HG02970 (cell line): ENCODE data around the gene ATP6V0B.

ENCODE experiments used
- ATAC-seq: cut with Tn5 transposase; IDR thresholded peaks from one replicate; pipeline ENCODE4 v1.9.1; 2021; ENCODE audit warnings: mild to moderate bottlenecking, moderate library complexity, moderate number of reproducible peaks; ENCODE audit not compliant: unreplicated experiment, low FRiP score

The ATP6V0B gene

DNA sequence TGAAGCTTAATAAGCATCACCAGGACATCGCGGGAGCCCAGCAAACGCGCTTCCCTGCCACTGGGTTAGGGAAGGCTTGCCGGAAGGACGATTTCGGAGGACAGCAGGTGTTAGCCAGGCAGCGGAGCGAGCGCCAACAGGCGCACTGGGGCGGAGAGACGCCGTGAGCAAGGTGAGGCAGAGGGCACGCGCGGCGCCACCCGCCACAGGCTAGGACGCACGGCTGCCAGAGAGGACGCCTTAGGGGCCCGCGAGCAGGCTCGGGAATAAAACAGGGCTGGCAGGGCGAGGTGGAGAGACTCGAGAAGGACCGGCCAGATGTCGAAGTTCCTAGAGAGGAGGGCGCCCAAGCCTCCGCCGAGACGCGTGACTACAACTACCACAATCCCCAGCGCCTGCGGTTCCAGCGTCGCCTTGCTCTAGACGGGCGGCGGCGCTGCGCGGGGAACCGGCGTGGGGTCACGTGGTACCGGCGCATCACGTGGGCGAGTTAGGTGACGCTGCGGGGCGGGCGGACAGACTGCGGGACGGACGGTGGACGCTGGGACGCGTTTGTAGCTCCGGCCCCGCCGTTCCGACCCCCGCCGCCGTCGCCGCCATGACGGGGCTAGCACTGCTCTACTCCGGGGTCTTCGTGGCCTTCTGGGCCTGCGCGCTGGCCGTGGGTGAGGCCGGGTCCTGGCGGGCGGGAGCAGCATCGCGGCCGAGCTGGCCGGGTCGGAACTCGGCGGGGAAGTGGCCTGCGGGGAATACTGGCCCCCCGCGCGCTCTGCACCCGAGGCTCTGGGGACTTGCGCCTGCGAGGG, at the start of gene ATP6V0B:
Gene ATP6V0B (plus strand): TSS at position 518 of the 806 bp plus-strand sequence. CDS start 81 bp downstream, at position 599.
- peak; percentile 76 for ATAC-seq

DNA sequence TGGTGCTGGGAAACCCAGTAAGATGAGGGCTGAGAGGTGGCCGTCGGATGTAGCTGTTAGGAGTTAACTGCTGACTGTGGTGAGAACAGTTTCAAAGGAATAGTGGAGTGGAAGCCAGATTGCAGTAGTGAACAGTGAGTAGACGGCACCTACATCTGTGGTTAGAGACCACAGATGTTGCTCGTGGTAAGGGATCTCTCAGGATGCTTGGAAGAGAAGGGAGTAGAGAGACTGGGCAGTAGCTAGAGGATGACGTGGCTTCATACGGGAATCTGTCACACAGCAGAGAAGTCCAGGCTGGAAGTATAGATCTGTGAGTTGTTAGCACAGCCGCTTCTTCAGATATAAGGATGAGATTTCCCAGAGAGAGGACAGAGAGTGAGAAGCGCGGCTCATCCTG, 48.9 kb upstream of the ATP6V0B start:
- no peak for ATAC-seq

DNA sequence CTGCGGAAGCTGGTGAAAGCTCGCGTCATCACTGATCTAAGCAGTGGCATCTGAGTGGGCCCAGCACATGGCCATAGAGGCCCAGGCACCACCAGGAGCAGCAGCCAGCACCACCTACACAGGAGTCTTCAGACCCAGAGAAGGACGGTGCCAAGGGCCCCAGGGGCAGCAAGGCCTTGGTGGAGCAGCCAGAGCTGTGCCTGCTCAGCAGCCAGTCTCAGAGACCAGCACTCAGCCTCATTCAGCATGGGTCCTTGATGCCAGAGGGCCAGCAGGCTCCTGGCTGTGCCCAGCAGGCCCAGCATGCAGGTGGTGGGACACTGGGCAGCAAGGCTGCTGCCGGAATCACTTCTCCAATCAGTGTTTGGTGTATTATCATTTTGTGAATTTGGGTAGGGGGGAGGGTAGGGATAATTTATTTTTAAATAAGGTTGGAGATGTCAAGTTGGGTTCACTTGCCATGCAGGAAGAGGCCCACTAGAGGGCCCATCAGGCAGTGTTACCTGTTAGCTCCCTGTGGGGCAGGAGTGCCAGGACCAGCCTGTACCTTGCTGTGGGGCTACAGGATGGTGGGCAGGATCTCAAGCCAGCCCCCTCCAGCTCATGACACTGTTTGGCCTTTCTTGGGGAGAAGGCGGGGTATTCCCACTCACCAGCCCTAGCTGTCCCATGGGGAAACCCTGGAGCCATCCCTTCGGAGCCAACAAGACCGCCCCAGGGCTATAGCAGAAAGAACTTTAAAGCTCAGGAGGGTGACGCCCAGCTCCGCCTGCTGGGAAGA, 44.4 kb upstream of the ATP6V0B start:
- no peak for ATAC-seq

DNA sequence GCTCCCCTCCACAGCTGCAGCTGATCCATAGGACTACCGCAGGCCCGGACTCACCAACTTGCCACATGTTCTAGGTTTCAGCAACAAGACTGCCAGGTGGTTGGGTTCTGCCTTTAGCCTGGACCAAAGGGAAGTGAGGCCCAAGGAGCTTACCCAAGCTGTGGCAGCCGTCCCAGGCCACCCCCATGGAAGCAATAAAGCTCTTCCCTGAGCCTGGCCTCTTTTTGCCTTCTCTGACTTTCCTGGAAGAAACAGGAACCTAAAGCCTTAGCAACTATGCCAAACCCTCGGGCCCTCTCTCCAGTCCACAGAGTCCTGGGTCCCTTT, 43.8 kb upstream of the ATP6V0B start:
- no peak for ATAC-seq

DNA sequence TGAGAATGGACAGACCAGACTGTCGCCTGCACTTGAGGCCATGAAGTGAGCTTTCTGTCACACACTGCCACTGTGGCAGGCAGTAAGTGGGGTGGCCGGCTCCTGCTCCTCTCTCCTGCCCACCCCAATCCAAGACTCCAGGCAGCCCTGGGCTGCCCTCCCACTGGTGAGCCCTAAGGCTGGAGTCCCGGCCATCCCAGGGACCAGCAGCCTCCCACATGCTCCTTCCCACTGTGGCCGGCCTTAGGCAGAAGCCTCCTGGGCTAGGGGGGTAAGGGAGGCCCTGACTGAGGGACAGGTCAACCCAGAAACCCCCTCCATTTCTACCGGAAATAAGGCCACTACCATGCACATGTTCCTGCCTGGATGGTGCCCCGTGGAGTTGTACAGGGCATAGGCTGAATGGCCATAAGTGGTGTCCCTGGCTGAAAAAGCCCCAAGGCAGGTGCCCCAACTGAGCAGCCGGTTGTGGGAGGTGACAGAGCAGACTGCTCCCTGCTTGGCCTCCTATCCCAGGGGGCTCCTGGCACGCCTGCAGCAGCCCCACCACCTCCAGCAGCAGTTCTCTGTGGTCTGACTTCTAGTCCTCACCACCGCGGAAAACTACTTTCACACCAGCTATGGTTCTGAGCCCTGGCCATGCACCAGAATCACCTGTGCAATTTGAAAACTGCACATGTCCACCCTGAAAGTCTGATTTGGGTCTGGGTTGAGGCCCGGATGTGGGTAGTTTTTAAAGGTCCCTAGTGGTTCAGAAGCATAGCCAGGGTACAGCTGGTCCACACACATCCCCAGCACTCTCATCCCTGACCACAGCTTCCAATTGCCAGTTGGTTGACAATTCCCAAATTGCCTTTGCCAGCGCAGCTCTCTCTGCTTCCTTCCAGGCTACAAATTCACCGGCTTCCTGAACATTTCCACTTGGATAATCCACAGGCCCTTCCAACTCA, 42.8 kb upstream of the ATP6V0B start:
- no peak for ATAC-seq

DNA sequence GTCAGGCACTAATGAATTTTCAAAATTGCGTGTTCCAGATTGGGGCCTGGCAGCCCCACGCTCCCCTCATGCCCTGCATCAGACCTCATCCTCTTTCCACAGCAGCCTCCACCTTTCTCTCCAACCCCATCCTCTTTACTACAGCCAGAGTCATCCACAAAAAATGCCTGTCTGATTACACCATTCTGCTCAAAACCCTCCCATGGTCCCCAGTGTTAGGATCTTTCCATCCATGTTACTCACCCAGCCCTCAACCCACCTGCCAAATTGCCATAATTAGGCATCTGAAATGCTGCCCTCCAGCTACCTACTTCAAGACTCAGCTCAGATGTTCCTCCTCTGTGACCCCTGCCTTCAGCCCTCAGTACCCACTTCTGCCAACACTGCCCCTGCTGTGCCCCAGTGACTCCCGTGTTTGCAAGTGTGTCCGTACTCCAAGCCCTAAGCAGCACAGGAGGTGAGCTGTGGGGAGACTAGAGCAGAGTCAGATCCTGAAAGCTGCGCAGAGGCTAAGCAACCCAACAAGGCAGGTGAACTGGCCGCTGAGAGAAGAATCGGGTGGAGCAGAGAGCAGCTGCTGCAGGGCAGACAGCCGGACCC, 41.9 kb upstream of the ATP6V0B start:
- no peak for ATAC-seq

DNA sequence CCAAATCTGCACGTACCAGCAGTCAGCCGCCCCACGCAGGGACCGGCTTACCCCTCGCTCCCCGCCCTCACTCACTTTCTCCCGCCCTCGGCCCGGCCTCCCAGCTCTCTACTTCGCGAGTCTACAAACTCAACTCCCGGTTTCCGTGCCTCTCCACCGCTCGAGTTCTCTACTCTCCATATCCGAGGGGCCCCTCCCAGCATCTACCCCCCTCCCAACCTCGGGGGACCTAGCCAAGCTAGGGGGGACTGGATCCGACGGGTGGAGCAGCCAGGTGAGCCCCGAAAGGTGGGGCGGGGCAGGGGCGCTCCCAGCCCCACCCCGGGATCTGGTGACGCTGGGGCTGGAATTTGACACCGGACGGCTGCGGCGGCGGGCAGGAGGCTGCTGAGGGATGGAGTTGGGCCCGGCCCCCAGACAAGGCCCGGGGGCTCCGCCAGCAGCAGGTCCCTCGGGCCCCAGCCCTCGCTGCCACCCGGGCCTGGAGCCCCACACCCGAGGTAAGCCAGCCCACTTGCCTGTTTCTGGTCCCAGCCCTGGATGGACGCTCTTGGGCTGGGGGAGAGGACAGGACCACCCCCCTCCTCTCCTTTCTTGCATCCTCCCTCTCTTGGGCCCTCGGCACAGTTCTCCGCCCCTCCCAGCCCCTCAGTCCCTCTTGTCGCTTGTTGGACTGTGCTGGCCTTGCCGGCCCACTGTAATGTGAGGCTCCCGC, 41.2 kb upstream of the ATP6V0B start, which contains the start of gene ARTN:
Gene ARTN (plus strand): TSS at position 416 of the 715 bp plus-strand sequence. CDS start 1,856 bp downstream, outside the sequence.
- ATAC-seq, result no peak

DNA sequence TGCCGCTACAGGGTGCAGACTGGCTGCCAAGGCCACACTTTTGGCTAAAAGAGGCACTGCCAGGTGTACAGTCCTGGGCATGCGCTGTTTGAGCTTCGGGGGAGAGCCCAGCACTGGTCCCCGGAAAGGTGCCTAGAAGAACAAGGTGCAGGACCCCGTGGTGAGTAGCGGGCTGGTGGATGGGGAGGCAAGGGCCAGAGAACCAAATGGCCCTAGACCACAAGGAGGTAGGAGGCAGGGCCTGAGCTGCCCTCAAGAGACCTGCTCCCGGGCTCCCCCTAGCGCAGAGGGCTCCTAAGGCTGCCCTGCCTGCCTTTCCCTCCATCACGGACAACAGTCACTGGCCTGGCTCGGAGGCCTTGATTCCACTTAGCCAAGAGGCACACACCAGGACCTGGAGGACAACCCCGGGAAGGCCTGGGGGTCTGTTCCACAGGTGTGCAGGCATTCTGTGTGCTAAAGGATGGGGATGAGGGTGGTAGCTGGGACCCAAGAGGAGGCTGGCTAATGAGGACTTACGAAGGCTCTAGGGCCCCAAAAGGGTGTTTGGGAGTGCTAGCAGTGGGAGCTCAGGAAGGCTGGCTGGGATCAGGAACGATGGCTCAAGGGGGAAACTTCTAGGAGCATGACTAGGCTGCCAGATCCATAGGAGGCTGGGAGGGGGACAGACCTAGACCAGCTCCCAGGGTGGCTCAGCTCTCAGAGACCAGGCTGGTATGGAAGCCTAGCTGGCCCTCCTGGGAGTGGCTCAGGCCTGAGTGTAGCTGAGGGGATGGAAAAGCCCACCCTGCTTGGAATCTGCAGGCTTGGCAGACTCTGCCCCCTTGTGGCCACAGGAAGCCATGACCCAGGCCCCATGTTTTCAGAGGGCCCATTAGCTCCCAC, 40.4 kb upstream of the ATP6V0B start:
- no peak for ATAC-seq

DNA sequence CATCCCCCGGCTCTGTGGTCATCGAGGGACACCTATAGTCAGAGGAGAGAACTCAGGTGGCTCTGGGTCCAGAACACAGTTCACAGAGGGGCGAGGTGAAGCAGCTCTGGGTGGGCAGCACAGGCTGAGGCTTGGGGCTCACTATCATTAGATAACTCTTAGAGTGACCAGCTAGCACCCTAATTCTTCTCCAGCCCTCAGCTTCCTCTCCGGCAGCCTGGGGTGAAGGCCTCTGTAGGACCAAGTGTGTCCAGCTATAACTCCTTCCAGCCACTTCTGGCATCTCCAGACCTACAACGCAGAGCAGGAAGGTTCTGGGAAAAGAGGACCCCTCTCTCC, 39.8 kb upstream of the ATP6V0B start:
- no peak for ATAC-seq

DNA sequence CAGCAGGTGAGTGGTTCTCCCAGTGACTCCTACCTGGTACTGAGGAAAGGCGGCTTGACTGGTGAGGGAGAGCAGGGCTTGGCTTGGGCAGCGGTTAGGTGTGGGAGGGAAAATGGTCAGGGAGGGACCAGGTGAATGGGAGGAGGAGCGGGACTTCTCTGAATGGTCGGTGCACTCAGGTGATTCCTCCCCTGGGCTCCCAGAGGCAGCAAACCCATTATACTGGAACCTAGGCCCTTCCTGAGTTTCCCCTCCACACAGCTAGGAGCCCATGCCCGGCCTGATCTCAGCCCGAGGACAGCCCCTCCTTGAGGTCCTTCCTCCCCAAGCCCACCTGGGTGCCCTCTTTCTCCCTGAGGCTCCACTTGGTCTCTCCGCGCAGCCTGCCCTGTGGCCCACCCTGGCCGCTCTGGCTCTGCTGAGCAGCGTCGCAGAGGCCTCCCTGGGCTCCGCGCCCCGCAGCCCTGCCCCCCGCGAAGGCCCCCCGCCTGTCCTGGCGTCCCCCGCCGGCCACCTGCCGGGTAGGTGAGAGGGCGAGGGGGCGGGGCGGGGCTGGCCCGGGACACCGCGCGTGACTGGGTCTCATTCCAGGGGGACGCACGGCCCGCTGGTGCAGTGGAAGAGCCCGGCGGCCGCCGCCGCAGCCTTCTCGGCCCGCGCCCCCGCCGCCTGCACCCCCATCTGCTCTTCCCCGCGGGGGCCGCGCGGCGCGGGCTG, 38.9 kb upstream of the ATP6V0B start:
- no peak for ATAC-seq

DNA sequence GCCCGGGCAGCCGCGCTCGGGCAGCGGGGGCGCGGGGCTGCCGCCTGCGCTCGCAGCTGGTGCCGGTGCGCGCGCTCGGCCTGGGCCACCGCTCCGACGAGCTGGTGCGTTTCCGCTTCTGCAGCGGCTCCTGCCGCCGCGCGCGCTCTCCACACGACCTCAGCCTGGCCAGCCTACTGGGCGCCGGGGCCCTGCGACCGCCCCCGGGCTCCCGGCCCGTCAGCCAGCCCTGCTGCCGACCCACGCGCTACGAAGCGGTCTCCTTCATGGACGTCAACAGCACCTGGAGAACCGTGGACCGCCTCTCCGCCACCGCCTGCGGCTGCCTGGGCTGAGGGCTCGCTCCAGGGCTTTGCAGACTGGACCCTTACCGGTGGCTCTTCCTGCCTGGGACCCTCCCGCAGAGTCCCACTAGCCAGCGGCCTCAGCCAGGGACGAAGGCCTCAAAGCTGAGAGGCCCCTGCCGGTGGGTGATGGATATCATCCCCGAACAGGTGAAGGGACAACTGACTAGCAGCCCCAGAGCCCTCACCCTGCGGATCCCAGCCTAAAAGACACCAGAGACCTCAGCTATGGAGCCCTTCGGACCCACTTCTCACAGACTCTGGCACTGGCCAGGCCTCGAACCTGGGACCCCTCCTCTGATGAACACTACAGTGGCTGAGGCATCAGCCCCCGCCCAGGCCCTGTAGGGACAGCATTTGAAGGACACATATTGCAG, 38.2 kb upstream of the ATP6V0B start:
- ATAC-seq, result no peak

DNA sequence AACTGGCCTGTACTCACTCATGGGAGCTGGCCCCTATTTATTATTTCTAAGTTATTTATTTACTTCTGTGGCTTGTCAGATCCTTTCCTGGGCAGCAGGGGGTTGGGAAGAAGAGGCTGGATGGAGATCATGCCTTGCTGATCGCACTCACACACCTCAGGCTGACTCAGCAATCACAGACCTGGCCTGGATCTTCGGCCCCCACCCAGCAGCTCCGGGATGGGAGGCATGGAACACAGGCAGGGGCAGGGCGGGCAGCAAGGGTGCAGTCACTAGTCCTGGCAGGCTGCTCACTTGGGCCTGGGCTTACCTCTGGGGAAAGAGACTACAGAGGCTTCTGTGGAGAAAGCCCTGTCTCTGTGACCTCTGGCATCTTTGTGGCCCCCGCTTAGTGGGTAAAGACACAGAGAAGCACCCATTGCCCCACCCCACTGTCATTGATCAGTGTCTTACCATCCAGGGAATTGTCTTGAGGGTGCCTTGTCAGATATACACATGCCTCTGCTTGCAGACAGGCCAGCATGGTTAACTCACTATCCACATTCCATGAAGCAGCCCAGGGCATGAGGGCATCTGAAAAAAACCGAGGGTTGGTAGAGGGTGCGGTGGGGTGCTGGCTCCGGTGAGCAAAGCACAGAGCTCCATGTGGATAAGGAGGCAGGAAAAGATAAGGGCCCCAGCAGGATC, 37.4 kb upstream of the ATP6V0B start:
- no peak for ATAC-seq

DNA sequence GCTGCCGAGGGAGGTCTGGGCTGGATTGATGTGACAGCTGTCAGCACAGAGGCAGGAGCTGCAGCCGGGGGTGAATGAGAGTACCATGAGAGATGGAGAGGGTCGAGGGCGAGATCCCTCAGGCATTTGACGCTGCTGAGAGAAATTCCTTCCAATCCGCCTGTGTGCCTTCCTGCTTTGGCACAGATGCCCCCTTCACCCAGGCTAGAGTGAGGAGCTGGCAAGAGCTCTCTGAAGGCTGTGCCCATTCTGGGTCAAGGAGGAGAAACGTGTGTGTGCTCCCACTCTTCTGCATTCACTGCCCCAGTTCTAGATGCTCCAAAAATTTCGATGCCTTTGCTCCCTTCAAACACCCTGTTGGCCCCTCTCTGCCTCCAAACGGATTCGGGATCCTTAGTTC, 36.4 kb upstream of the ATP6V0B start:
- no peak for ATAC-seq

DNA sequence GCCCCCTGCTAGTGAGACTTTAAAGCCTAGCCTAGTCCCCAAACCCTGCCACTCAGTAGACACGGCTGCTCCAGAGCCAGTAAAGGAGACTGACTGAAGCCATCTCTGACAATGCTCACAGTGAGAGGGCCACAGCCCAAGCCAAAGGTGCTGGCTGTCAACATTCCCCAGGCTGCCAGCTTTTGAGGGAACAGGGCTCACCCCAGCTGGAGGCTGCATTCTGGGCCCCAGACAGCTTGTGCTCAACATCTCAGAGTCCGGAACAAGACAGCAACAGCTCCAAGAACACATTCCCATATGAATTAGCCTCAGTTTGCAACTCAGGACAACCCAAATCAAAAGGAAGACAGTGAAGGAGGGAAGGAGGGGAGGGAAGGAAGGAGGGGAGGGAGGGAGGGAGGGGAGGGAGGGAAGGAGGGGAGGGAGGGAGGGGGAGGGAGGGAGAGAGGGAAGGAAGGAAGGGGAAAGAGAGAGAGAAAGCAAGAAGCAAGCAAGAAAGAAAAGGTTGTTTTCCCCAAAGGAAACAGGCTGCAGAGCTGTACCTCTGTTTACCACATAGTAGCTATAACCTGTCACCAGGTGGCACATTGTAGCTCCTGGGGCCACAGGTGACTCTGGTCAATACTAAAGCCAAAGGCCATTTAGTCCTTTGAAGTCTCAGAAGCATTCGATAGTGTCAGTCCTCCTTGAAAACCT, 35.7 kb upstream of the ATP6V0B start:
- no peak for ATAC-seq

DNA sequence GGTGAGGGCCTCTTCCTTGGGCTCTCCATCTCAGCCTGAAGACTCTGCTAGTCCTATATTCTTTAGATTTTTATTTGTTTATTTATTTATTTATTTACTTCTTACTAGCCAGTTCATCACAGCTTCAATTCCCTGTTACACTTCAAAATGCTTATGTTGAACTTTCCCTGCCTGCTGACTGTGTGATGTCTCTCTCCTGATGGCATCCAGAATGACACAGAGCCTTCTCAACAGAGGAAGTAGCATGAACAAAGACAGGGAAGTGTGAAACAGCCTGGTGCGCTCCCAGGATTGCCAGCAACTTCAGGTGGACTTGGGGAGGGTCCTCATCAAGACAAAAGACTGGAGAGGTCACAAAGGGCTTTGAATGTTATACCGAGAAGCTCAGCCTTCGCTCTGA, 32.3 kb upstream of the ATP6V0B start:
- ATAC-seq, result no peak

DNA sequence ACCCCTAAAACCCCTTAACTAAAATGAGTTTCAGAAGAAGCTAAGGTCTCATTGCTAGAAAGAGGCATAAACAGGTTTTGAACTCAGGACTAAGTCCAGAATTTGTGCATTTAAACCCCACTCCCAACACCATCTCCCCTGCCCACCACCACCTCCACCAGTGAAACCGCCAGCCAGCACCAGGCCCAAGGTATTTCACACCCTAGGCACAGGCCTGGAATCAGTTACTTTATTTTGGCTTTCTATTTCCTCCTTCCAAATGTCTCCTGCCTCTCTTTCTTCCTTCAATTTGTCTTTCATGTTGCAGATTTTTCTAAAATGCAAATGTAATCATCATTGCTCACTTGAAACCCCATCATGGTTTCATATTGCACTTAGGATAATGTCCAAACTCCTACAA, 29.9 kb upstream of the ATP6V0B start:
- no peak for ATAC-seq
